ENCODE data around the gene ITGB4. TPM values are rescaled to one million over a fixed set of nuclear protein-coding genes. Genes with fewer than 3 reads are reported as not detected.

The ITGB4 gene
- total and polyA plus RNA-seq, 10 of the 15 experiments (the other 5 are each of a cell fraction or from before 2014, with no cell fraction given): 0.06 to 1.6 (median 0.27) TPM; not detected in 2

DNA sequence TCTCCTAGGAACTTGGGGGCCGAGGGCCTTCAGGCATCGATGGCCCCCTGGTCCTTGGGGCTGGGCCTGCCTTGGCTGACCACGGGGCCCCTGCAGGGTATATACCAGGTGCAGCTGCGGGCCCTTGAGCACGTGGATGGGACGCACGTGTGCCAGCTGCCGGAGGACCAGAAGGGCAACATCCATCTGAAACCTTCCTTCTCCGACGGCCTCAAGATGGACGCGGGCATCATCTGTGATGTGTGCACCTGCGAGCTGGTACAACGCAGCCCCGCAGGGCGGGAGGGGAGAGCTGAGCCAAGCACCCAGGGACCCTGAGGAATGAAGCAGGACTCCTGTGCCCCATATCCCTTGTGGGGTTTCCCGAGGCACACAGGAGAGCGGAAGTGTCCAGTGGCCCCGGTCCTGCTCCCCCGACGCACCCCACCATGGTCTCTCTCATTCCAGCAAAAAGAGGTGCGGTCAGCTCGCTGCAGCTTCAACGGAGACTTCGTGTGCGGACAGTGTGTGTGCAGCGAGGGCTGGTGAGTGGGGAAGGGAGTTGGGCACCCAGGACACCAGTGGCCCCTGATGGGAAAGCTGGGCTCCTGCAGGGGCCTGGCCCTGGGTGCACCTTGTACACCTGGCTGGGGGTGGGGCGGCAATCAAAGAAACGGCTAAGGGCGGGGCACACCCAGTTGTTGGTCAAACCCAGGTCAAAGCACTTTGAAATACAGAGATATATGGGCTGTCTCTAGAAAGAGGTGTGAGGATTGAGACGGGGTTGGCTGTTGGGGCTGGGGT, 10.6 kb downstream of the ITGB4 start:
- POLR2A ChIA-PET: no interaction called here
- RAD21 ChIA-PET (ENCODE audit: unreplicated experiment): interaction anchor here (1.4 kb wide), 1 partner anchor 99 kb away, joined by 4 read pairs; the partner anchor contains the start of gene SMIM5
- SMC1A ChIA-PET (ENCODE audit: uncharacterized antibody, unreplicated experiment): no interaction called here
- H3K4me2 ChIP-seq (ENCODE audit: control insufficient read depth, insufficient read depth): no peak overlapping the region
- 66% methylated on average over 31 of the region's 31 CpGs for WGBS (ENCODE audit: insufficient coverage, insufficient replicate concordance, low lambda C conversion rate, missing lambda C conversion rate)
- H2AFZ ChIP-seq (ENCODE audit: control insufficient read depth, low read depth, low read length): no peak overlapping the region
- CTCF ChIA-PET: interaction anchor here (0.6 to 2.7 kb wide), 5 partner anchors 16 to 141 kb away, joined by 3 to 10 read pairs (median 4); no protein-coding TSS in a partner anchor
- no peaks in the 10 kb centered on the region for H4K20me1 ChIP-seq (ENCODE audit: control insufficient read depth, insufficient read depth)
- H3K27me3 ChIP-seq (replicated peaks in 1 of 2; ENCODE audit: control insufficient read depth in 2 of 2, insufficient read depth in 2 of 2, low read length in 1 of 2): no peaks in the 10 kb centered on the region
- intact Hi-C loops (cut with micrococcal nuclease; ENCODE audit: unreplicated experiment): no loop called here
- H3K36me3 ChIP-seq (ENCODE audit: control insufficient read depth in 2 of 2, insufficient read depth in 2 of 2, low read length in 1 of 2): no peaks in the 10 kb centered on the region
- no TSS peak for BruUV-seq (replicated peaks)
- no peak for DNase-seq (ENCODE audit: low read depth, low spot score)
- no peaks in the 10 kb centered on the region for H3K79me2 ChIP-seq (ENCODE audit: control insufficient read depth, insufficient read depth, low read length)
- no peak overlapping the region for H3K9ac ChIP-seq (ENCODE audit: control insufficient read depth, insufficient read depth, low read length)
- no peak for ATAC-seq
- FAIRE-seq: no peak
- H3K27ac ChIP-seq (ENCODE audit: control insufficient read depth, insufficient read depth): no peak overlapping the region
- 0 out of 2 replicates have a peak, but pooled peaks cover 3% of the 10 kb centered on the region for H3K4me1 ChIP-seq (ENCODE audit: control insufficient read depth, insufficient read depth, low read length)
- in situ Hi-C loops (cut with MboI): no loop called here
- H3K4me3 ChIP-seq: no peak overlapping the region
- H3K9me3 ChIP-seq (replicated peaks; ENCODE audit: control insufficient read depth, insufficient read depth, low read length): no peaks in the 10 kb centered on the region; the same call in 2 of the 3 replicates
- TF ChIP-seq NR2F1 (conservative IDR thresholded peaks at IDR 0.05) (no peak), KLF5 (IDR thresholded peaks at IDR 0.05; ENCODE audit: partially characterized antibody) (no peak)

DNA sequence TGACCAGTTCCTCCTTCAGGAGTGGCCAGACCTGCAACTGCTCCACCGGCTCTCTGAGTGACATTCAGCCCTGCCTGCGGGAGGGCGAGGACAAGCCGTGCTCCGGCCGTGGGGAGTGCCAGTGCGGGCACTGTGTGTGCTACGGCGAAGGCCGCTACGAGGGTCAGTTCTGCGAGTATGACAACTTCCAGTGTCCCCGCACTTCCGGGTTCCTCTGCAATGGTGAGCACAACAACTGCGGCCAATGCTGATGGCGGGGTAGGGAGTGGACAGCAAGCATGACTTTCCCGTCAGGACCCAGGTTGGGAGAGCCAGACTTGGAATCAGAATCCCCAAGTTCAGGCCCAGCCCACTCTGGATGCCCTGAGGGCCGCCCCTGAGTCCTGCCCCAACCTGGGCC, 12.2 kb downstream of the ITGB4 start:
- RAD21 ChIA-PET (ENCODE audit: unreplicated experiment): no interaction called here
- intact Hi-C loops (cut with micrococcal nuclease; ENCODE audit: unreplicated experiment): no loop called here
- DNase-seq (ENCODE audit: low read depth, low spot score) (no peak), FAIRE-seq (no peak), ATAC-seq (no peak)
- in situ Hi-C loops (cut with MboI): no loop called here
- TF ChIP-seq MYC (IDR thresholded peaks at IDR 0.05; ENCODE audit: insufficient read depth, insufficient read length, insufficient replicate concordance, low read length, severe bottlenecking) (no peak), ZBED1 (IDR thresholded peaks at IDR 0.05; ENCODE audit: borderline replicate concordance) (no peak), RB1 (IDR thresholded peaks at IDR 0.05; ENCODE audit: borderline replicate concordance) (no peak), BHLHE40 (IDR thresholded peaks at IDR 0.05; ENCODE audit: borderline replicate concordance in 1 of 2, low read depth in 2 of 2, low read length in 1 of 2) (no peak), MYB (IDR thresholded peaks at IDR 0.05; ENCODE audit: borderline replicate concordance, low read depth, low read length) (no peak), TCF3 (IDR thresholded peaks at IDR 0.05; ENCODE audit: borderline replicate concordance, insufficient read depth, low read depth, low read length) (no peak), FOXK2 (IDR thresholded peaks at IDR 0.05) (no peak), SMAD1 (IDR thresholded peaks at IDR 0.05; ENCODE audit: low read depth, partially characterized antibody) (no peak), GATAD2B (conservative IDR thresholded peaks at IDR 0.05; ENCODE audit: low read depth) (no peak), YBX1 (IDR thresholded peaks at IDR 0.05) (no peak)
- TF ChIP-seq, protein P1, sequence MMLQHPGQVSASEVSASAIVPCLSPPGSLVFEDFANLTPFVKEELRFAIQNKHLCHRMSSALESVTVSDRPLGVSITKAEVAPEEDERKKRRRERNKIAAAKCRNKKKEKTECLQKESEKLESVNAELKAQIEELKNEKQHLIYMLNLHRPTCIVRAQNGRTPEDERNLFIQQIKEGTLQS (IDR thresholded peaks at IDR 0.05; ENCODE audit: borderline replicate concordance, extremely low read depth, low read depth, low read length): no peak
- TF ChIP-seq, protein P2, sequence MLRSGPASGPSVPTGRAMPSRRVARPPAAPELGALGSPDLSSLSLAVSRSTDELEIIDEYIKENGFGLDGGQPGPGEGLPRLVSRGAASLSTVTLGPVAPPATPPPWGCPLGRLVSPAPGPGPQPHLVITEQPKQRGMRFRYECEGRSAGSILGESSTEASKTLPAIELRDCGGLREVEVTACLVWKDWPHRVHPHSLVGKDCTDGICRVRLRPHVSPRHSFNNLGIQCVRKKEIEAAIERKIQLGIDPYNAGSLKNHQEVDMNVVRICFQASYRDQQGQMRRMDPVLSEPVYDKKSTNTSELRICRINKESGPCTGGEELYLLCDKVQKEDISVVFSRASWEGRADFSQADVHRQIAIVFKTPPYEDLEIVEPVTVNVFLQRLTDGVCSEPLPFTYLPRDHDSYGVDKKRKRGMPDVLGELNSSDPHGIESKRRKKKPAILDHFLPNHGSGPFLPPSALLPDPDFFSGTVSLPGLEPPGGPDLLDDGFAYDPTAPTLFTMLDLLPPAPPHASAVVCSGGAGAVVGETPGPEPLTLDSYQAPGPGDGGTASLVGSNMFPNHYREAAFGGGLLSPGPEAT (IDR thresholded peaks at IDR 0.05; ENCODE audit: low read depth): no peak
- CTCF ChIA-PET: interaction anchor here (0.6 to 6.0 kb wide), 4 partner anchors 15 to 68 kb away, joined by 3 to 48 read pairs (median 4); no protein-coding TSS in a partner anchor
- Histone ChIP-seq H3K9ac (ENCODE audit: control insufficient read depth, insufficient read depth, low read length) (no peak overlapping the region), H3K27me3 (replicated peaks in 1 of 2; ENCODE audit: control insufficient read depth in 2 of 2, insufficient read depth in 2 of 2, low read length in 1 of 2) (no peaks in the 10 kb centered on the region), H3K4me2 (ENCODE audit: control insufficient read depth, insufficient read depth) (no peak overlapping the region), H2AFZ (ENCODE audit: control insufficient read depth, low read depth, low read length) (no peak overlapping the region), H4K20me1 (ENCODE audit: control insufficient read depth, insufficient read depth) (no peaks in the 10 kb centered on the region), H3K4me3 (no peak overlapping the region), H3K4me1 (ENCODE audit: control insufficient read depth, insufficient read depth, low read length) (peaks cover 7% of the 10 kb centered on the region), H3K79me2 (ENCODE audit: control insufficient read depth, insufficient read depth, low read length) (no peaks in the 10 kb centered on the region), H3K27ac (ENCODE audit: control insufficient read depth, insufficient read depth) (no peak overlapping the region), H3K36me3 (ENCODE audit: control insufficient read depth in 2 of 2, insufficient read depth in 2 of 2, low read length in 1 of 2) (no peaks in the 10 kb centered on the region), H3K9me3 (replicated peaks; ENCODE audit: control insufficient read depth, insufficient read depth, low read length) (no peaks in the 10 kb centered on the region; the same call in 2 of the 3 replicates)
- SMC1A ChIA-PET (ENCODE audit: uncharacterized antibody, unreplicated experiment): no interaction called here
- 76% methylated on average over 18 of the region's 18 CpGs for WGBS (ENCODE audit: insufficient coverage, insufficient replicate concordance, low lambda C conversion rate, missing lambda C conversion rate)
- POLR2A ChIA-PET: no interaction called here
- BruUV-seq (replicated peaks): no TSS peak
